Measurements from ENCODE around the gene FRRS1L. TPM values are rescaled to one million over a fixed set of nuclear protein-coding genes. Genes with fewer than 3 reads are reported as not detected.

Gene FRRS1L
- total and polyA plus RNA-seq, 10 donors = under 0.01 to 0.03 TPM; not detected in 8

GRCh38 chr9:109095321-109095720, 71.7 kb downstream of the FRRS1L start:
- WGBS, 5 donors = 73 to 85% (median 83%) methylated on average over 3 of the region's 3 CpGs
- Histone ChIP-seq H3K27ac (no peak overlapping the region), H3K27me3 (replicated peaks in 1 of 7) (no peaks in the 10 kb centered on the region), H3K4me3 (no peak overlapping the region), H3K4me1 (peaks cover 5 to 46% (median 16%) of the 10 kb centered on the region in 6 donors), H3K9me3 (no peaks in the 10 kb centered on the region), H3K36me3 (peaks cover 0 to 78% (median 19%) of the 10 kb centered on the region in 6 donors)
- TF ChIP-seq CTCF (IDR thresholded peaks at IDR 0.05 in 8 of 11, conservative IDR thresholded peaks at IDR 0.05 in 3 of 11) (no peak), POLR2A (IDR thresholded peaks at IDR 0.05) (no peak), POLR2AphosphoS5 (IDR thresholded peaks at IDR 0.05) (no peak)
- DNase-seq = no peak
- intact Hi-C loops (cut with DNase I; ENCODE audit: low total_unique reads) = no loop called here

- WGBS, 5 donors = 87 to 96% (median 92%) methylated on average over 6 of the region's 6 CpGs
- no peak for DNase-seq
- no peak for TF ChIP-seq POLR2AphosphoS5 (IDR thresholded peaks at IDR 0.05)
- TF ChIP-seq CTCF (IDR thresholded peaks at IDR 0.05 in 8 of 11, conservative IDR thresholded peaks at IDR 0.05 in 3 of 11) = no peak
- TF ChIP-seq POLR2A (IDR thresholded peaks at IDR 0.05) = no peak
- H3K36me3 ChIP-seq = peaks cover 0 to 80% (median 29%) of the 10 kb centered on the region in 6 donors
- intact Hi-C loops (cut with DNase I; ENCODE audit: low total_unique reads) = no loop called here
- peaks cover 4 to 35% (median 15%) of the 10 kb centered on the region in 6 donors for H3K4me1 ChIP-seq
- H3K9me3 ChIP-seq = no peaks in the 10 kb centered on the region
- no peak overlapping the region for H3K4me3 ChIP-seq
- no peaks in the 10 kb centered on the region for H3K27me3 ChIP-seq (replicated peaks in 1 of 7)
- H3K27ac ChIP-seq = no peak overlapping the region
Observed at GRCh38 chr9:109094268-109094667, 72.8 kb downstream of the FRRS1L start.

GRCh38 chr9:109092587-109092986, 74.5 kb downstream of the FRRS1L start:
- Histone ChIP-seq H3K9me3 (no peaks in the 10 kb centered on the region), H3K27ac (no peak overlapping the region), H3K36me3 (peaks cover 0 to 96% (median 35%) of the 10 kb centered on the region in 6 donors), H3K4me1 (peaks cover 0 to 18% (median 4%) of the 10 kb centered on the region in 6 donors), H3K4me3 (no peak overlapping the region), H3K27me3 (replicated peaks in 1 of 7) (no peaks in the 10 kb centered on the region)
- 84 to 100% (median 90%) methylated on average over 1 of the region's 1 CpG for WGBS, 5 donors
- intact Hi-C loops (cut with DNase I; ENCODE audit: low total_unique reads) = no loop called here
- TF ChIP-seq CTCF (IDR thresholded peaks at IDR 0.05 in 8 of 11, conservative IDR thresholded peaks at IDR 0.05 in 3 of 11) = no peak
- TF ChIP-seq POLR2A (IDR thresholded peaks at IDR 0.05) = no peak
- TF ChIP-seq POLR2AphosphoS5 (IDR thresholded peaks at IDR 0.05) = no peak
- no peak for DNase-seq

GRCh38 chr9:109092051-109092580, 74.9 kb downstream of the FRRS1L start:
- intact Hi-C loops (cut with DNase I; ENCODE audit: low total_unique reads) = no loop called here
- peaks cover 0 to 97% (median 40%) of the 10 kb centered on the region in 6 donors for H3K36me3 ChIP-seq

More at GRCh38 chr9:109092051-109092580, 74.9 kb downstream of the FRRS1L start:
- Histone ChIP-seq H3K27me3 (replicated peaks in 1 of 7) (no peaks in the 10 kb centered on the region), H3K4me3 (no peak overlapping the region), H3K4me1 (peaks cover 0 to 14% (median under 1%) of the 10 kb centered on the region in 6 donors), H3K9me3 (no peaks in the 10 kb centered on the region), H3K27ac (no peak overlapping the region)
- no peak for TF ChIP-seq POLR2AphosphoS5 (IDR thresholded peaks at IDR 0.05)
- no peak for TF ChIP-seq CTCF (IDR thresholded peaks at IDR 0.05 in 8 of 11, conservative IDR thresholded peaks at IDR 0.05 in 3 of 11)
- TF ChIP-seq POLR2A (IDR thresholded peaks at IDR 0.05) = no peak
- DNase-seq = no peak

All from spleen (tissue), 11 donors.